ENCODE data around the gene ICAM2. TPM values are rescaled to one million over a fixed set of nuclear protein-coding genes. Genes with fewer than 3 reads are reported as not detected.

Gene ICAM2
- total and polyA plus RNA-seq, 4 donors = 9.6 to 17.5 (median 12.4) TPM

GRCh38 chr17:64042700-64043485, 22.5 kb upstream of the ICAM2 start:
- Histone ChIP-seq H3K27ac (ENCODE audit: low read depth in 1 of 2, low read length in 2 of 2) (no peak overlapping the region), H3K4me1 (ENCODE audit: control insufficient read depth in 4 of 4, insufficient read depth in 4 of 4, low read length in 3 of 4) (peaks cover 0 to 9% (median 3%) of the 10 kb centered on the region in 4 donors), H3K4me3 (ENCODE audit: low read depth in 1 of 3, low read length in 3 of 3) (no peak overlapping the region), H3K9me3 (ENCODE audit: control insufficient read depth in 4 of 4, low read length in 3 of 4) (no peaks in the 10 kb centered on the region), H3K36me3 (ENCODE audit: control insufficient read depth in 4 of 4, insufficient read depth in 3 of 4, low read depth in 1 of 4, low read length in 3 of 4) (peaks cover 16 to 71% (median 67%) of the 10 kb centered on the region in 4 donors), H3K27me3 (ENCODE audit: control insufficient read depth in 4 of 4, insufficient read depth in 4 of 4, low read length in 3 of 4) (no peaks in the 10 kb centered on the region), H3K9ac (ENCODE audit: low read depth in 1 of 2, low read length in 2 of 2) (no peak overlapping the region)
- 94% methylated on average over 12 of the region's 12 CpGs for WGBS
- DNase-seq (ENCODE audit: low spot score) = no peak
- TF ChIP-seq NR2F2 (IDR thresholded peaks at IDR 0.05) (no peak), RAD21 (IDR thresholded peaks at IDR 0.05) (no peak), TAF1 (conservative IDR thresholded peaks at IDR 0.05) (no peak), SP1 (IDR thresholded peaks at IDR 0.05) (no peak), YY1 (IDR thresholded peaks at IDR 0.05) (no peak), EGR1 (IDR thresholded peaks at IDR 0.05; ENCODE audit: low read depth in 2 of 2) (no peak), JUND (IDR thresholded peaks at IDR 0.05) (no peak), FOXA2 (IDR thresholded peaks at IDR 0.05) (no peak), RXRA (IDR thresholded peaks at IDR 0.05) (no peak), GABPA (IDR thresholded peaks at IDR 0.05 in 1 of 2, conservative IDR thresholded peaks at IDR 0.05 in 1 of 2) (no peak), FOXA1 (IDR thresholded peaks at IDR 0.05) (no peak), HNF4A (conservative IDR thresholded peaks at IDR 0.05) (no peak), ZBTB33 (IDR thresholded peaks at IDR 0.05) (no peak), HNF4G (IDR thresholded peaks at IDR 0.05) (no peak)
- TF ChIP-seq, protein P1, sequence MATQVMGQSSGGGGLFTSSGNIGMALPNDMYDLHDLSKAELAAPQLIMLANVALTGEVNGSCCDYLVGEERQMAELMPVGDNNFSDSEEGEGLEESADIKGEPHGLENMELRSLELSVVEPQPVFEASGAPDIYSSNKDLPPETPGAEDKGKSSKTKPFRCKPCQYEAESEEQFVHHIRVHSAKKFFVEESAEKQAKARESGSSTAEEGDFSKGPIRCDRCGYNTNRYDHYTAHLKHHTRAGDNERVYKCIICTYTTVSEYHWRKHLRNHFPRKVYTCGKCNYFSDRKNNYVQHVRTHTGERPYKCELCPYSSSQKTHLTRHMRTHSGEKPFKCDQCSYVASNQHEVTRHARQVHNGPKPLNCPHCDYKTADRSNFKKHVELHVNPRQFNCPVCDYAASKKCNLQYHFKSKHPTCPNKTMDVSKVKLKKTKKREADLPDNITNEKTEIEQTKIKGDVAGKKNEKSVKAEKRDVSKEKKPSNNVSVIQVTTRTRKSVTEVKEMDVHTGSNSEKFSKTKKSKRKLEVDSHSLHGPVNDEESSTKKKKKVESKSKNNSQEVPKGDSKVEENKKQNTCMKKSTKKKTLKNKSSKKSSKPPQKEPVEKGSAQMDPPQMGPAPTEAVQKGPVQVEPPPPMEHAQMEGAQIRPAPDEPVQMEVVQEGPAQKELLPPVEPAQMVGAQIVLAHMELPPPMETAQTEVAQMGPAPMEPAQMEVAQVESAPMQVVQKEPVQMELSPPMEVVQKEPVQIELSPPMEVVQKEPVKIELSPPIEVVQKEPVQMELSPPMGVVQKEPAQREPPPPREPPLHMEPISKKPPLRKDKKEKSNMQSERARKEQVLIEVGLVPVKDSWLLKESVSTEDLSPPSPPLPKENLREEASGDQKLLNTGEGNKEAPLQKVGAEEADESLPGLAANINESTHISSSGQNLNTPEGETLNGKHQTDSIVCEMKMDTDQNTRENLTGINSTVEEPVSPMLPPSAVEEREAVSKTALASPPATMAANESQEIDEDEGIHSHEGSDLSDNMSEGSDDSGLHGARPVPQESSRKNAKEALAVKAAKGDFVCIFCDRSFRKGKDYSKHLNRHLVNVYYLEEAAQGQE (IDR thresholded peaks at IDR 0.05) = no peak
- TF ChIP-seq, protein P2, sequence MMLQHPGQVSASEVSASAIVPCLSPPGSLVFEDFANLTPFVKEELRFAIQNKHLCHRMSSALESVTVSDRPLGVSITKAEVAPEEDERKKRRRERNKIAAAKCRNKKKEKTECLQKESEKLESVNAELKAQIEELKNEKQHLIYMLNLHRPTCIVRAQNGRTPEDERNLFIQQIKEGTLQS (IDR thresholded peaks at IDR 0.05) = no peak
- TF ChIP-seq, protein P3, sequence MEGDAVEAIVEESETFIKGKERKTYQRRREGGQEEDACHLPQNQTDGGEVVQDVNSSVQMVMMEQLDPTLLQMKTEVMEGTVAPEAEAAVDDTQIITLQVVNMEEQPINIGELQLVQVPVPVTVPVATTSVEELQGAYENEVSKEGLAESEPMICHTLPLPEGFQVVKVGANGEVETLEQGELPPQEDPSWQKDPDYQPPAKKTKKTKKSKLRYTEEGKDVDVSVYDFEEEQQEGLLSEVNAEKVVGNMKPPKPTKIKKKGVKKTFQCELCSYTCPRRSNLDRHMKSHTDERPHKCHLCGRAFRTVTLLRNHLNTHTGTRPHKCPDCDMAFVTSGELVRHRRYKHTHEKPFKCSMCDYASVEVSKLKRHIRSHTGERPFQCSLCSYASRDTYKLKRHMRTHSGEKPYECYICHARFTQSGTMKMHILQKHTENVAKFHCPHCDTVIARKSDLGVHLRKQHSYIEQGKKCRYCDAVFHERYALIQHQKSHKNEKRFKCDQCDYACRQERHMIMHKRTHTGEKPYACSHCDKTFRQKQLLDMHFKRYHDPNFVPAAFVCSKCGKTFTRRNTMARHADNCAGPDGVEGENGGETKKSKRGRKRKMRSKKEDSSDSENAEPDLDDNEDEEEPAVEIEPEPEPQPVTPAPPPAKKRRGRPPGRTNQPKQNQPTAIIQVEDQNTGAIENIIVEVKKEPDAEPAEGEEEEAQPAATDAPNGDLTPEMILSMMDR (IDR thresholded peaks at IDR 0.05; ENCODE audit: low read depth, low read length, missing input control) = no peak
- TF ChIP-seq, protein P4, sequence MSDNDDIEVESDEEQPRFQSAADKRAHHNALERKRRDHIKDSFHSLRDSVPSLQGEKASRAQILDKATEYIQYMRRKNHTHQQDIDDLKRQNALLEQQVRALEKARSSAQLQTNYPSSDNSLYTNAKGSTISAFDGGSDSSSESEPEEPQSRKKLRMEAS (IDR thresholded peaks at IDR 0.05) = no peak

Data from liver (tissue), 9 donors.